HCT116 (cell line): ENCODE data around the gene GLTP. TPM values are rescaled to one million over a fixed set of nuclear protein-coding genes. Genes with fewer than 3 reads are reported as not detected.
A peak's percentile ranks its signal among the peaks of the same experiment; 100 is the strongest.

Experiments used
- ATAC-seq: fragments of 200-7000 bp; cut with Tn5 transposase; 2 replicates; pipeline ENCODE4 v1.9.1; 2020; ENCODE audit warnings: mild to moderate bottlenecking, moderate library complexity
- BruUV-seq: library from RNA; stranded (reverse); fragments of 400-500 nt; replicated peaks from 2 replicates; lab custom pipeline; 2021; lab: Mats Ljungman, UMichigan
- CTCF ChIA-PET: fragments of 300-600 bp; sonication (Branson Sonifier 250); formaldehyde crosslinking; loops from one replicate; lab custom pipeline; 2021; ENCODE audit warnings: antibody characterized with exemption; lab: Charles Lee
- POLR2A ChIA-PET: fragments of 300-600, 350-600 bp; sonication (Branson Sonifier 250); formaldehyde crosslinking; loops from one replicate; lab custom pipeline; 2021; ENCODE audit warnings: antibody characterized with exemption; lab: Charles Lee
- RAD21 ChIA-PET, 2 experiments: fragments of 300-600 bp; sonication (Branson Sonifier 250); formaldehyde crosslinking; loops; one replicate each; lab custom pipeline; 2023; ENCODE audit warnings: low total read pairs in 2 of 2; ENCODE audit not compliant: uncharacterized antibody in 2 of 2, unreplicated experiment in 2 of 2, low non-redundant PET in 1 of 2; lab: Charles Lee
- DNase-seq: peaks from one replicate; pipeline ENCODE4 v3.0.0-alpha.2; 2010; ENCODE audit warnings: low read depth, low spot score
- H2AFZ ChIP-seq: fragments of 200-600 bp; shearing (Covaris generic), sonication (generic); 2 replicates; pipeline ENCODE4 v1.6.1; 2017; ENCODE audit warnings: low read depth, mixed run types, mixed read lengths, antibody characterized with exemption, low read length; ENCODE audit not compliant: poor library complexity, severe bottlenecking
- H3K27ac ChIP-seq: 2 replicates; pipeline ENCODE4 v1.5.1; 2012; ENCODE audit warnings: low read depth, low read length
- H3K27me3 ChIP-seq: fragments of 200-600 bp; sonication (generic); 2 replicates; pipeline ENCODE4 v1.6.1; 2016; ENCODE audit warnings: mixed run types, low read length, mixed read lengths; ENCODE audit not compliant: insufficient read depth
- H3K36me3 ChIP-seq, 2 experiments: fragments of 200-500 bp in 1 of 2; fragments of 200-600 bp in 1 of 2; sonication (Bioruptor generic) in 1 of 2; sonication (generic) in 1 of 2; 2 replicates each; pipeline versions ENCODE4 v1.5.1 to v1.6.1; 2014 to 2016; ENCODE audit warnings: low read length in 2 of 2, inconsistent platforms in 1 of 2, mixed read lengths in 1 of 2, mixed run types in 1 of 2; ENCODE audit not compliant: insufficient read depth in 2 of 2, control insufficient read depth in 1 of 2
- H3K4me1 ChIP-seq, 2 experiments: fragments of 200-600 bp in 1 of 2; sonication (generic) in 1 of 2; 2 replicates each; pipeline versions ENCODE4 v1.5.1 to v1.6.1; 2012 to 2017; ENCODE audit warnings: low read length in 2 of 2, inconsistent platforms in 1 of 2, mild to moderate bottlenecking in 1 of 2, mixed read lengths in 1 of 2, mixed run types in 1 of 2, moderate library complexity in 1 of 2; ENCODE audit not compliant: insufficient read depth in 2 of 2, control insufficient read depth in 1 of 2
- H3K4me2 ChIP-seq: fragments of 200-600 bp; sonication (generic); 2 replicates; pipeline ENCODE4 v1.6.1; 2017; ENCODE audit warnings: mixed run types, low read length, mixed read lengths
- H3K4me3 ChIP-seq, 2 experiments: fragments of 200-600 bp in 1 of 2; sonication (generic) in 1 of 2; replicated peaks in 1 of 2; 2 replicates each; pipeline ENCODE4 v1.5.1; 2011 to 2016; ENCODE audit warnings: low read length in 2 of 2, control low read depth in 1 of 2, low read depth in 1 of 2, mild to moderate bottlenecking in 1 of 2, mixed read lengths in 1 of 2, mixed run types in 1 of 2
- H3K79me2 ChIP-seq: fragments of 200-600 bp; sonication (generic); 2 replicates; pipeline ENCODE4 v1.6.1; 2017; ENCODE audit warnings: mild to moderate bottlenecking, mixed run types, low read length, moderate library complexity, mixed read lengths; ENCODE audit not compliant: insufficient read depth
- H3K9ac ChIP-seq: fragments of 200-600 bp; sonication (generic); 2 replicates; pipeline ENCODE4 v1.6.1; 2016; ENCODE audit warnings: low read length, mixed read lengths
- H3K9me2 ChIP-seq: fragments of 200-600 bp; sonication (generic), shearing (Covaris generic); 2 replicates; pipeline ENCODE4 v1.6.1; 2017; ENCODE audit warnings: mixed run types, mild to moderate bottlenecking, moderate library complexity; ENCODE audit not compliant: insufficient read depth
- H3K9me3 ChIP-seq, 2 experiments: fragments of 200-500 bp in 1 of 2; fragments of 200-600 bp in 1 of 2; sonication (Bioruptor generic) in 1 of 2; sonication (generic) in 1 of 2; 2 replicates each; pipeline ENCODE4 v1.6.1; 2014 to 2017; ENCODE audit warnings: low read length in 2 of 2, mixed read lengths in 2 of 2, inconsistent platforms in 1 of 2, low read depth in 1 of 2, mild to moderate bottlenecking in 1 of 2, mixed run types in 1 of 2, moderate library complexity in 1 of 2; ENCODE audit not compliant: control insufficient read depth in 1 of 2, insufficient read depth in 1 of 2
- H4K20me1 ChIP-seq: fragments of 200-600 bp; sonication (generic), shearing (Covaris generic); 2 replicates; pipeline ENCODE4 v1.6.1; 2017; ENCODE audit warnings: mixed run types, mild to moderate bottlenecking, moderate library complexity; ENCODE audit not compliant: insufficient read depth
- CBX3 ChIP-seq: IDR thresholded peaks from 2 replicates; pipeline ENCODE4 v1.6.1; 2012; ENCODE audit warnings: low read depth
- CEBPB ChIP-seq: IDR thresholded peaks from 2 replicates; pipeline ENCODE4 v1.6.1; 2012; ENCODE audit warnings: low read depth
- EGR1 ChIP-seq: IDR thresholded peaks from 2 replicates; pipeline ENCODE4 v1.6.1; 2012; ENCODE audit warnings: low read depth
- ELF1 ChIP-seq: IDR thresholded peaks from 2 replicates; pipeline ENCODE4 v1.6.1; 2012; ENCODE audit warnings: low read depth, borderline replicate concordance
- EZH2 ChIP-seq: fragments of 200-600 bp; sonication (generic); IDR thresholded peaks from 2 replicates; pipeline ENCODE4 v1.6.1; 2017; ENCODE audit warnings: antibody characterized with exemption, mixed run types
- EZH2phosphoT487 ChIP-seq: fragments of 200-600 bp; IDR thresholded peaks from 2 replicates; pipeline ENCODE4 v1.6.1; 2018; ENCODE audit warnings: antibody characterized with exemption, borderline replicate concordance
- FOSL1 ChIP-seq: IDR thresholded peaks from 2 replicates; pipeline ENCODE4 v1.6.1; 2012; ENCODE audit warnings: low read depth
- RAD21 ChIP-seq: IDR thresholded peaks from 2 replicates; pipeline ENCODE4 v1.6.1; 2012; ENCODE audit warnings: low read depth, mild to moderate bottlenecking
- SRF ChIP-seq: IDR thresholded peaks from 2 replicates; pipeline ENCODE4 v1.6.1; 2012; ENCODE audit warnings: low read depth
- TCF7L2 ChIP-seq: IDR thresholded peaks from 2 replicates; pipeline ENCODE4 v1.7.0; 2011; ENCODE audit warnings: borderline replicate concordance, inconsistent platforms; ENCODE audit not compliant: insufficient read depth, insufficient read length; ENCODE audit errors: extremely low read depth
- ZFX ChIP-seq: fragments of 450-650 bp; IDR thresholded peaks from 2 replicates; pipeline ENCODE4 v1.6.1; 2017
- ZNF274 ChIP-seq: fragments of 200-500 bp; sonication (Bioruptor generic); IDR thresholded peaks from 2 replicates; pipeline ENCODE4 v1.6.1; 2014; ENCODE audit warnings: mild to moderate bottlenecking, low read depth, low read length, inconsistent platforms
- intact Hi-C: fragments of 100-400 bp; cut with micrococcal nuclease; formaldehyde crosslinking; loops from 2 replicates; pipeline ENCODE4 v1.10.0; 2022
- total RNA-seq: library from RNA; stranded (reverse); gene quantifications from one replicate; pipeline ENCODE4 v1.2.1, GENCODE V29; 2021; ENCODE audit not compliant: unreplicated experiment
- TF ChIP-seq, protein P1 (sequence below): IDR thresholded peaks from 2 replicates; pipeline ENCODE4 v1.6.1; 2012; ENCODE audit warnings: low read depth
- TF ChIP-seq, protein P2 (sequence below): IDR thresholded peaks from 2 replicates; pipeline ENCODE4 v1.6.1; 2012
- TF ChIP-seq, protein P3 (sequence below): IDR thresholded peaks from 2 replicates; pipeline ENCODE4 v1.6.1; 2011; ENCODE audit warnings: mild to moderate bottlenecking, low read length, moderate library complexity; ENCODE audit not compliant: insufficient replicate concordance; ENCODE audit errors: extremely low read depth

The GLTP gene
- total RNA-seq, 1 experiment from 2014 or later = 26.6 TPM

- TF ChIP-seq, protein P1, sequence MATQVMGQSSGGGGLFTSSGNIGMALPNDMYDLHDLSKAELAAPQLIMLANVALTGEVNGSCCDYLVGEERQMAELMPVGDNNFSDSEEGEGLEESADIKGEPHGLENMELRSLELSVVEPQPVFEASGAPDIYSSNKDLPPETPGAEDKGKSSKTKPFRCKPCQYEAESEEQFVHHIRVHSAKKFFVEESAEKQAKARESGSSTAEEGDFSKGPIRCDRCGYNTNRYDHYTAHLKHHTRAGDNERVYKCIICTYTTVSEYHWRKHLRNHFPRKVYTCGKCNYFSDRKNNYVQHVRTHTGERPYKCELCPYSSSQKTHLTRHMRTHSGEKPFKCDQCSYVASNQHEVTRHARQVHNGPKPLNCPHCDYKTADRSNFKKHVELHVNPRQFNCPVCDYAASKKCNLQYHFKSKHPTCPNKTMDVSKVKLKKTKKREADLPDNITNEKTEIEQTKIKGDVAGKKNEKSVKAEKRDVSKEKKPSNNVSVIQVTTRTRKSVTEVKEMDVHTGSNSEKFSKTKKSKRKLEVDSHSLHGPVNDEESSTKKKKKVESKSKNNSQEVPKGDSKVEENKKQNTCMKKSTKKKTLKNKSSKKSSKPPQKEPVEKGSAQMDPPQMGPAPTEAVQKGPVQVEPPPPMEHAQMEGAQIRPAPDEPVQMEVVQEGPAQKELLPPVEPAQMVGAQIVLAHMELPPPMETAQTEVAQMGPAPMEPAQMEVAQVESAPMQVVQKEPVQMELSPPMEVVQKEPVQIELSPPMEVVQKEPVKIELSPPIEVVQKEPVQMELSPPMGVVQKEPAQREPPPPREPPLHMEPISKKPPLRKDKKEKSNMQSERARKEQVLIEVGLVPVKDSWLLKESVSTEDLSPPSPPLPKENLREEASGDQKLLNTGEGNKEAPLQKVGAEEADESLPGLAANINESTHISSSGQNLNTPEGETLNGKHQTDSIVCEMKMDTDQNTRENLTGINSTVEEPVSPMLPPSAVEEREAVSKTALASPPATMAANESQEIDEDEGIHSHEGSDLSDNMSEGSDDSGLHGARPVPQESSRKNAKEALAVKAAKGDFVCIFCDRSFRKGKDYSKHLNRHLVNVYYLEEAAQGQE = no peak
- TF ChIP-seq, protein P2, sequence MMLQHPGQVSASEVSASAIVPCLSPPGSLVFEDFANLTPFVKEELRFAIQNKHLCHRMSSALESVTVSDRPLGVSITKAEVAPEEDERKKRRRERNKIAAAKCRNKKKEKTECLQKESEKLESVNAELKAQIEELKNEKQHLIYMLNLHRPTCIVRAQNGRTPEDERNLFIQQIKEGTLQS = no peak
- TF ChIP-seq CEBPB (no peak), CBX3 (no peak)
Observed at GRCh38 chr12:109820816-109821381, 59.4 kb downstream of the GLTP start (continued).

DNA sequence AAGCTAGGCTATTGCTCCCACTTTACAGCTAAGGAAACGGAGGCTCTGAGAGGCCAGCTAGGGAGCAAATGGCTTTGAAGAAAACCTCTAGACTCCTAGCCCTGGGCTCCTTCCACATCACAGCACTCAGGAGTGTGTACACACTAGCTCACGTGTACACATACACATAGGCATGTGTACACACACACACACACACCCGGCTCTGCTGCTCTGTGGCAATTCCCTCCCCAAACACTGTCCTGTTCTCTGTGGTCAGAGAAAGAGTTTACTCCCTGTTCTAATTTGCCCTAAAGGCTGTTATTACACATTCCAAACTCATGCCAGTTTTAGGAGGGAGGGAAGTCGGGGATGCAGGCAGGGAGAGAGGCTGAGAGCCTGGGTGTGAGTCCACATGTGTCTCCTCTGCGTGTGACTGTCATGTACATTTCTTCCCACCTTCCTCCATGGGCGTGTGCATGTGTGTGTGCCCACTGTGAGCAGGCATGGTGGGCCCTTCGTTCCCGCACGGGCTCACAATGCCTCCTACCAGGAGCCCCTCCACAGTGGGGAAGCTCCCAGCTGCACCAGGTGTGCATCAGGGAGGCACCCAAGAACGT is 61.3 kb downstream of the GLTP start:
- Histone ChIP-seq H3K4me2 (no peak overlapping the region), H3K27me3 (no peaks in the 10 kb centered on the region), H2AFZ (no peak overlapping the region), H3K9ac (no peak overlapping the region), H4K20me1 (no peaks in the 10 kb centered on the region), H3K79me2 (no peaks in the 10 kb centered on the region), H3K4me3 (no peak overlapping the region), H3K9me2 (no peaks in the 10 kb centered on the region), H3K9me3 (no peaks in the 10 kb centered on the region; a peak in 1 of 4 replicates), H3K36me3 (no peaks in the 10 kb centered on the region), H3K4me1 (peaks cover 9 to 36% of the 10 kb centered on the region in 2 experiments; a peak in 3 of 4 replicates), H3K27ac (no peak overlapping the region)
- intact Hi-C loops = no loop called here
- ATAC-seq (peak; percentile 28), DNase-seq (no peak)
- BruUV-seq = no TSS peak
- RAD21 ChIA-PET = no interaction called here
- POLR2A ChIA-PET = no interaction called here
- CTCF ChIA-PET = interaction anchor here (1.2 kb wide), 1 partner anchor 26 kb away, joined by 3 read pairs; no protein-coding TSS in a partner anchor
- TF ChIP-seq TCF7L2 (no peak), FOSL1 (no peak), EZH2phosphoT487 (no peak), ELF1 (no peak), EZH2 (no peak), ZNF274 (no peak), CBX3 (no peak), EGR1 (no peak), ZFX (no peak), CEBPB (no peak), SRF (no peak), RAD21 (no peak)
- TF ChIP-seq, protein P1 = no peak
- TF ChIP-seq, protein P3, sequence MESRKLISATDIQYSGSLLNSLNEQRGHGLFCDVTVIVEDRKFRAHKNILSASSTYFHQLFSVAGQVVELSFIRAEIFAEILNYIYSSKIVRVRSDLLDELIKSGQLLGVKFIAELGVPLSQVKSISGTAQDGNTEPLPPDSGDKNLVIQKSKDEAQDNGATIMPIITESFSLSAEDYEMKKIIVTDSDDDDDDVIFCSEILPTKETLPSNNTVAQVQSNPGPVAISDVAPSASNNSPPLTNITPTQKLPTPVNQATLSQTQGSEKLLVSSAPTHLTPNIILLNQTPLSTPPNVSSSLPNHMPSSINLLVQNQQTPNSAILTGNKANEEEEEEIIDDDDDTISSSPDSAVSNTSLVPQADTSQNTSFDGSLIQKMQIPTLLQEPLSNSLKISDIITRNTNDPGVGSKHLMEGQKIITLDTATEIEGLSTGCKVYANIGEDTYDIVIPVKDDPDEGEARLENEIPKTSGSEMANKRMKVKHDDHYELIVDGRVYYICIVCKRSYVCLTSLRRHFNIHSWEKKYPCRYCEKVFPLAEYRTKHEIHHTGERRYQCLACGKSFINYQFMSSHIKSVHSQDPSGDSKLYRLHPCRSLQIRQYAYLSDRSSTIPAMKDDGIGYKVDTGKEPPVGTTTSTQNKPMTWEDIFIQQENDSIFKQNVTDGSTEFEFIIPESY = no peak
